COLO829 (cell line): ENCODE data around the gene ATP11C.
"Not testable (repeated sequence)": the region's sequence is repeated elsewhere in the genome, so short reads cannot be mapped to it uniquely, and the experiment has no call there.

Source experiments
- DNase-seq: peaks from one replicate; pipeline ENCODE4 v3.0.0; 2012; ENCODE audit warnings: low spot score

Gene ATP11C

DNA sequence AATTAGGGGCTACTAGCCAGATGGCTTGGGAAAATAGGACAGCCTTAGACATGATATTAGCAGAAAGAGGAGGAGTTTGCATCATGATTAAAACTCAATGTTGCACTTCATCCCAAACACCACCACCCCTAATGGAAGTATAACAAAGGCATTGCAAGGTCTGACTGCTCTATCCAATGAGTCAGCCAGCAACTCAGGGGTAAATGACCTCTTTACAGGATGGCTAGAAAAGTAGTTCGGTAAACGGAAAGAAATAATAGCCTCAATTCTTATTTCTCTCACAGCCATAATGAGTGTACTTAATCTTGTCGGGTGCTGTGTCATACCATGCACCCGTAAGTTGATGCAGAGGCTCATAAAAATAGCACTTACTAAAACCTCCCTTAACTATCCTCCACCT, 76.0 kb downstream of the ATP11C start:
- DNase-seq = not testable (repeated sequence)

DNA sequence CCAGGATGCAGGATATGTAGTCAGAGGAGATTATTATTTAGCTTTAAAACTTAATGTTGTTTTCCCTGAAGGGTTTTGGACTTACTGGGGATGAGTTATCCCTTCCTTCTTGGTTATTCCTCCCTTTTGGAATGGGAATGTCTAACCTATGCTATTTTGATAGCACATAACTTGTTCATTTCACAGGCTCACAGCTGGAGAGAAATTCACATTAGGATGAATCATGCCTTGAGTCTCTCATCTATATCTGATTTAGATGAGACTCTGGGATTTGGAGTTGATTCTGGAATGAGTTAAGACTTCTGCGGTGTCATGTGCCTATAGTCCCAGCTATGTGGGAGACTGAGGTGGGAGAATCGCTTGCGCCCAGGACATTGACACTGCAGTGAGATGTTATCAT, 81.1 kb downstream of the ATP11C start:
- no peak for DNase-seq

DNA sequence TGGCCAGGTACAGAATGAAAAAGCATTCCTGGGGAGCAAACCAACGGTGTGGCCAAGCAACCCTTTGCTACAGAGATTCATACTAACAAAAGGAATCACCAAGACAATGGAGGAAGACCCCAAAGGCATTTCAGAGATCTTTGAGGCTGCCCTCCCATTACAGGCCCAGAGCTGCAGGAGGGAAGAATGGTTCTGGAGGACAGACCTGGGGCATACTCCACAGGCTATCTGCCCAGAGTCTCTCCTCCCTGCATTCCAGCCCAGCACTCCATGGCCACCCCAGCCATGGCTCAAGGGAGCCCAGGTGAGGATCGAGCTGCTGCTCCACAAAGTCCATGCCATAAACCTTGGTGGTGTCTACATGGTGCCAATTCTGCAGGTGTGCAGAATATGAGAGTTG, 81.9 kb downstream of the ATP11C start:
- DNase-seq = no peak

DNA sequence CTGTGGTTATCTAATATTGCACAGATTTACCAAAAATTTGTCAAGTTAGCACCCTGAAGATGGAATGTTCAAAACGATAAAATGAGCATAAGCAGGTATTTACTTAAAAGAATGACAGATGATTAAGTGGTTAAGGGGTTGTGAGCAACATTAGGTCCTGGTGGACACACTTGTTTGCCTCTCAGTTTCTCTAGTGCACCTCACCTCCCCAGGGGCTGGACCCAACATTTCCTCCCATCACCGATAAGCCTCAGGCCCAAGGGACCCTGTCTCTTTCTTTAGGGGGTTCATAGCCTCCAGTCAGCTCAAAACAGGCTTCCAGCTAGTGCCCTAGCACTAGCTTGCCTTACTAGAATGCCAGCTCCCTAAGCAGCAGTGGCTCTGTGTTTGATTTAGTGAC, 88.0 kb downstream of the ATP11C start:
- DNase-seq = no peak

DNA sequence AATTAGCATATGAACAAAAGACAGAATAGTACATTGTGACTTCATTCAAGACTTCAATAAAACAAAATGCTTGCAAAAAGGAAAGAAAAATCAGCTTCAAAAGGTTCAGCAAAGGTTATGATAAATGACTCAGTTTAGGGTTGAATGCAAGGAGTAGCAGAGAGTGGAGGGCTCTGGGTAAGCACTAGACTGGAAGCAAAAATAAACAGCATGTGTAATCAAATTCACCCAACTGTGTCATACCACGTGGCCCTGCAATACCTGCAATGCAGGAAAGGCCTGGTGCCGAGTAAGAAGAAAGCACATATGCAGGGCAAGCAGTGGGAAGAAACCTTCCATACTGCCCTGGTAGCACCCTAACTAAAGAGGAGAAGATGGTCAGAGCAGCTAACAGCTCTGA, 88.7 kb downstream of the ATP11C start:
- no peak for DNase-seq

DNA sequence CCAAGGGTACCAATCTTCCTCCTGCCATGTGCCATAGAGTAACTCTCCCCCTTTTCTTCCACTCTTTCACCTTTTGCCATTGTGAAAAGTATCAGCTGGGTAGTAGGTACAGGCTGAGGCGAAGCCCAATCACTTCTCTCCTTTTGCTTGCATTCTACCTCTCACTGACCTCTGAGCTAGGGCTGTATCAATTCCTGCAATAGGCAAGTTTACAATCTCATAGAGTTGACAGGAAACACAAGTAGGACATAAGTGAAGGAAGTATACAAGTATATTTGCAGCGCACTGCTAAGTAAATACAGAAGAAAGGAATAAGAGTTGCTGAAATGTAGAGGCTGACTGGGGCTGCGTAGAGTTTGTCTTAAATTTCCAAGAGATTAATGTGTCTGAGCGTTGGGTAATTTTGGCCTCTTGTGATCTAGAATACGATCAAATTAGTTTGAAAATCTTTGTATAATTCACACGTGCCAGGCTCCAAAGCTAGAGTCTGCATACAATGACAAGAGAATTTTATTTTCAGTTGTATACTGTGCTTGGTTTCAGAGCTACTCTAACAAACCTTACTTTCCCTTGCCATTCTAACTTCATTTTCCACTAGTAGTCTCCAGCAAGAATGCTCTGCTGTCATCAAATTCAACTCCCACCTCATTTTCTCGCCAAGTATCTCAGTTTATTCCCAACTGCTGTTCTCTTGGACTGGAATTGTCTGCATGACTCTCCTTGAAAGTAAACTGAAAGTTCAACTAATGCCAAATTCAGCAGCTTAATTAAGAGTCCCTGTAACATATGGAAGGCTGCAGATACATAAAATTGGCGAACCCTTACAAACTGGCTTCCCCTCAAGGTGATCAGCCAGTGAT, 90.3 kb downstream of the ATP11C start:
- DNase-seq = no peak

DNA sequence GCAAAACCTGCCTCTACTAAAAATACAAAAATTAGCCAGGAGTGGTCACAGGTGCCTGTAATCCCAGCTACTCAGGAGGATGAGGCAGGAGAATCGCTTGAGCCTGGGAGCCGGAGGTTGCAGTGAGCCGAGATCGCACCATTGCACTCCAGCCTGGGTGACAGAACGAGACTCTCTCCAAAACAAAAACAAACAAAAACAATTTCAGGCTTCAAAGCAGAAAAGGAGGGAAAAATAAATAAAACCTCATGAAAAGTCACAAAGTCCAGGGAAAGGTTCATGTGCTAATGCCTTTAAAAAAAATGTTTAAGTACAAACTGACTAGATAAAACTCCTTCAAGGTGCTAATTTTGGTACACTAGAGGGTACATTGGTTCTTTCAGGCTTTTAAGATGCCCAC, 96.5 kb downstream of the ATP11C start:
- not testable (repeated sequence) for DNase-seq

DNA sequence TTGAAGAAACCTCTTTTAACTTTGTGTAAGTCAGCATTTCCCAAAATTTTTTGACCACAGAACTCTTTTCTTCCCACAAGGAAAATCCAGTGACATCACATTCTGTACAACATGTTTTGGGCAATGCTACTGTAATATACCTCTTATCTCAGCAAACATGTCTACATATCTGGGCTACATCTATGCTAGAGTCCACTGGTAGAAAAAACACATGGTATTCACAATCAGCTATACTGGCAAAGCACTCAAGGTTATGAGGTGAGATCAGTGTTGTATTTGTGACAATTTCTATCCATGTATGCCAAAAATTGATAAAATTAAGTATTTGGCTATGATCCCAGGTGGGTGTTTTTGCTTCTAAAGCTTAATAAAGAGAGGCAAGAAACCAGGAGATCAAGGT, 98.0 kb downstream of the ATP11C start:
- DNase-seq = no peak

DNA sequence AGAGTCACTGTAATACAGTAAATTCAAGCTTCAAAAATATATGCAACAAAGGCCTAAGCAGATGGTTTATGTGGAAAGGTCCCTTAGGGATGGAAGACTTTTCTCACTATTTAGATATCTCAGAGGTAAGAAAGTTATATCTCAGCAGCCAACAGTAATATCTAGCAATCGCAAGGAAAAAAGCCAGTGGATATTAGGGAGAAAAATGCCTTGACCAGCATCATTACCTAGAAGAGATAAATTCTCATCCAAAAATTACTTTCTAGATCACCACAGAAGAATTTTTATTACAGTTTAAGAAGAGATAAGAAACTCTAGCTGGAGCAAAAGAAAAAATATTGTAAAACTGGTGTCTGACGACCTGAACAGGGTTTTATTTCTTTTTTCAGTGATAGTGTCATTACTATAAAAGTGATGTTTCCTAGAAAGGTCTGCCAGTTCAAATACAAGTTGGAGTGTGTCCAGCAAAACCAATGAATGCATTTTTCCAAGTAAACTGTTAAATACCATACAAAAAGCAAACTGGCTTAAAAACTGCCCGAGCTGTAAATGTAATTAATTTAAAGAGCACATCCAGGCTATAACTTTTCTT, 100.0 kb downstream of the ATP11C start:
- DNase-seq = no peak

DNA sequence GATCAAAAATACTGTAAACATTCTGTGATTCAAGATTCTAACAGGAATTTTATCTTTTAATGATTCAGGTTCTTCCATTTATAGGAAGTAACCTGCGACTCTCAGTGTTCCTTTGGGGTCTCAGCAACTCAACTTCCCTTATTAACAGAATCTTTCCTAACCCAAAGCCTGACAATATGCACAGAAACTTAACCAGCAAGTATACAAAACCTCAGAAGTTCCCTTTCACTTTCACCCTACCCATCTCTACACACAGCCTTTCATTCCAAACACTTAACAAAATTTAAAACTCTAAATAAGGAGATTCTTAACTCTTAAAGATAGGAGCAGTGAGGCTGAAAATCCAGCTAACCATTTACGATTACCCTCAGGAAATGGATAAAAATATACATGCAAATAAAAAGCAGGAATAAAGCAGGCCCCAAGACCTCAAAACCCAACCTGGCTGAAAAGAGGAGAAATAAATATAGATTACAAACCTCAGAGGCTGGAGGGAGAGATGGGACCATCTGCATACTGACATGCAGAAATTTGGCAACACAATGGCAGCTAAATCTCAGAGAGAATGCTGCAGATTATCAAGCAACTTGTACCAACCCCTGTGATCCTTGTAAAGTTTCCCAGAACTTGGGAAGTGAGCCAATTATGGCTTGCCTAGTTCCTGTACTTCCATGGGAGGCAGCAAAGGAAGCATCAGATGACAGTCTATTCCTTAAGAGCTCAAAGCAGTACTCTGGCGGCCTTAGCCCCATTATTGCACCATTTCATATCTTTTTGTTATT, 101.0 kb downstream of the ATP11C start:
- peak; percentile 49 for DNase-seq

DNA sequence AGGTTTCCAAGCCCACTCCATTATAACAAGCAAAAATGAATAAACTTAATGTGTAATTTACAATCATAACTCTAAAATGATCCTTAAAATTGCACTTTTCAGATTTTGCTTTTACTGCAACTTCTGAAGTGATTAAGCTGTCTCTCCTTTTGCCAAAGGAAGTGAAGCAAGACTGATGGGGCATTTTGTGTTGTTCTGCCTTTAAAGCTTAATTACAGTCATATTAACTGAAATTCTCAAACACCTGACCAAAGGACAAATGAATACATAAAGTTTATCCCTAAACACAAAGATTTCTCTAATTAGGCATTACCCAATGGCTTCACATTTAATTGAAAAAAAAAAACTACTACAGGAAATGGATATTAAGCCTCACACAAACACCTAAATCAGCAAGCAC, 101.8 kb downstream of the ATP11C start:
- DNase-seq = no peak

DNA sequence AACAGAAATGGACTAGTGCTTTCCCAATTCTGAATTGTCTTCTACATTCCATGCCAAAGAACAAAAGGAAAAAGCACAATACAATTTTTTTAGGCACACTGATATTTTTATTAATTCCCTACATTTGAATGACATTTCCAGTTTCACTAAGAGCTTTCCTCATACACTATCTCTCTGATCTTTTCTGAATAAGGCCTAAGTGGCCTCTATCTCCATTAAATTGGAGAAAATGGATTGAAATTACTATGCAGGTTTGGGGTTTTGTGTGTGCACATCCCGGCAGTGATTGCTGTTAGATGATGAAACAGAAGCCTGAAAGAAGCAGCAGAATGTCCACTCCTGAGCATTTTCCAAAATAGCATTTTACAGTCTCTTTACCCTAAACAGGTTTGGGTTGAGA, 104.0 kb downstream of the ATP11C start:
- DNase-seq = no peak

DNA sequence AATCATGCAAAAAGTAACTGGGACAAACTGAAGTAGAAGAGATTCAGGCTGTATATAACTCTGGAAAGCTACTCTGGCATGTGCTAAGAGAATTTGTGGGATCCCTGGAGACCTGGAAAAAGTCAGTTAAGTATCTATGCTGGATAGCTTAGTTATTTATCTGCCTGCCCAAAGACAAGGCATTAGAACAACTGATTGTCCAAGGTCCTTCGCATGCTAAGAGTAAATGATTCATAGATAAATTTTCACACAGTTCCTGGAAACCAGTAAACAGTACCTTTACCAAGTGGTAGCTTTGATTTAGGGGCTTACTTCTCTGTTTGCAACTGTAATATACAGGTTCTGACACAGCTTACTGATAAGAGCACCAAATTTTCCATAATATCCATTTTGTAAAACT, 104.8 kb downstream of the ATP11C start:
- no peak for DNase-seq

DNA sequence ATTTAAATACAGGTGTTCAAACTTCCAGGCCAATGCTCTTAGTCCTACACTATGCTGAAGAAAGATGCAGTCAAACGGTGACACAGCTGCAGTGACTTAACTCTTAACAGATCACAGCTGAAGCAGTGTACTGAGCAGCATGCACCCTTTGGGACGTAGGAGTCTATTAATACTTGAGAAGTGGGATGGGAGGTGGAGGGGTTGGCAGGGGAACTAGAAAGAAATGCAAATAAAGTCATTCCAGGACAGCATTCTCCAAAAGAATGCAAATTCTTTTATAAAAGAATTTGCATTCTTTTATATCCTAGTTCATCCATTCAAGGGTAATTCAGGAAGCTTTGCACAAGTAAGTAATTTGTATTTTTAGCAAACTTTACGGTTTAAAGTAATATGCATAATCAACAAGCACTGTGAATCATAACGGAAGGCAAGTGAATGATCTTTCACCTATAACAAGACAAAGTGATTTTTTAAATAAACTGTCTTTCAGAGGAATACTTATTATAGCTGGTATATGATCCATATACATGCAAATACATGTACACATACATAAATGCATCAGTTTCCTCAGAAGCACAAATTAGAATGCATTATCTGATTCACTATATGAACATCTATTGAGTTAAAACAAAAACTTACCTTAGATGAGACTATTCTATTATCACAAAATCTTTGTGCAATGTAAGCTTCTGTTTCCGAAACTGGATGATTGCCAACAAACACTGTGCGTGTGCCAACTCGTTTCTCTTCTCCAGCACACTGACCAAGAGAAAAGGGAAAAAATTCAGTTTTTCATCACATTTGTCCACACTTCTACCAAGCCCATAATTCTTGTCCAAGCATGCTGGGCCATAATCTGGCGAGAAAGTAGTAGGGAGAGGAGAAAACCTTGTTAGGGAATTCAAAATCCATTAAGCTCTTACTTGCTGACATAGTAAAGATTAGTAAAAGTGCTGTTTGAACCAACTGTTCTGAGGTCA, 106.5 kb downstream of the ATP11C start:
- no peak for DNase-seq

DNA sequence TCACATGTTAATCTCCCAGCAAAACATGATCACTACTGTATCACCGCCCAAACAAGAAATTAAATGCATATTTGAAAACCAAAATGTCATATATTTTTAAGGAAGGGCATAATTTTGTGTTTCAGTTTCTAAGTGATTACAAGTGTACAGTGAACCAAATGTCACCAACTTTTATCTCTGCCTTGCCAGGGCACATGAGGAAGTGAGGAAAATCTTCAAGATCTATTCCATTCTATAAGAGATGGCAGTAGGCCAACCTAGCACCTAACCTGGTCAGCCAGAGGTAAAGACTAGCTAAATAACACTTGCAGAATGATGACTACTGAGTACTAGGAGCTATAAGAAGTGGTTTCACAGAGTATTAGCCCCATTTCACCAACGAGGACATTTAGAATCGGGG, 107.2 kb downstream of the ATP11C start:
- DNase-seq = no peak

DNA sequence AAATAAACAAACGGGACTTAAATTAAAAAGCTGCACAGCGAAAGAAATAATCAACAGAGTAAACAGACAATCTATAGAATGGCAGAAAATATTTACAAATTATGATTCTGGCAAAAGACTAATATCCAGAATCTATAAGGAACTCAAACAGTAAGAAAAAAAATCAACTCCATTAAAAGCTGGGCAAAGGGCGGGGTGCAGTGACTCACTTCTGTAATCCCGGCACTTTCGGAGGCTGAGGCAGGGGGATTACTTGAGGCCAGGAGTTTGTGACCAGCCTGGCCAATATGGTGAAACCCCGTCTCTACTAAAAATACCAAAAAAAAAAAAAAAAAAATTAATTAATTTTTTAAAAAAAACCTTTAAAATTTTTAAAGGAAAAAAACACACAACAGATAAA, 109.0 kb downstream of the ATP11C start:
- no peak for DNase-seq

DNA sequence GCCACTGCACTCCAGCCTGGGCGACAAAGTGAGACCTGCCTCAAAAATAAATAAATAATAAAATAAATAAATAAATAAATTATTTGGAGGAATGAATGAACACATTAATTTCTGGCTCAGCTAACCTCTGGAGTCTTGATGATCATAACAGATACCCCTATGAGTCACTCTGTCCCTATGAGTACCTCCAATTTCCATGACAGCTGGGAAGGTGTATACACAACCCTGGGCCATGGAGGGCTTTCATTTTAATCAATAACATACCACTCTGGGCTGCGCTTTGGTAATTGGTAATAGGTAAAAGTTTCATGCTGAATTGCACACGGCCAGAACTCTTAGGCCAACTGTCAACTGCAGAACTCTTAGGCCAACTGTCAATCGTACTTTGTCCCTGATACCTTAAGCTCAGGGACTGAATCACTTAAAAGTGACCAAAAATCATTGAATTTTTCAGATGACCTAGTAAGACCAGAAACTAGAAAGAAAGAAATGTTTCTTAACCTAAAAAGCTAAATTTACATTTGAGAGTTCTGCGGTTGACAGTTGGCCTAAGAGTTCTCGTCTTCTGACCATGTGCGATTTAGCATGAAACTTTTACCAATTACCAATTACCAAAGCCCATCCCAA, 112.4 kb downstream of the ATP11C start:
- no peak for DNase-seq

DNA sequence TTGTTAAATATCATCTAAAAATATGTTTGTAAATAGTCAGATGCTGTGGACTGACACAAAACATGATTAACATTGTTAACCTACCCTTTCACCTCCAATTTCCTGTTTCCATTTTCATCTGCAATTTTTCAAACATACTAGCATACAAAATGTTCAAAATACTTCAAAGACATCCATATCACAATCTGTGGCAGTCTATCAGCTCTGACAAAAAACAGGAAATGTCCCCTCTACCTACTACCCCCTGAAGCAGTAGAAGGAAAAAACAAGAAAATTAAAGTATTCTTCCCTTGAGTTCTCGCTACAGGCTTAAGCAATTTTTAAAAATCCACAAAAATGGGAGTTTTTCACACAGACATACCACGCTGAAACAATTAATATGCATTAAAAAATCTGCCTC, 116.6 kb downstream of the ATP11C start:
- DNase-seq = no peak

DNA sequence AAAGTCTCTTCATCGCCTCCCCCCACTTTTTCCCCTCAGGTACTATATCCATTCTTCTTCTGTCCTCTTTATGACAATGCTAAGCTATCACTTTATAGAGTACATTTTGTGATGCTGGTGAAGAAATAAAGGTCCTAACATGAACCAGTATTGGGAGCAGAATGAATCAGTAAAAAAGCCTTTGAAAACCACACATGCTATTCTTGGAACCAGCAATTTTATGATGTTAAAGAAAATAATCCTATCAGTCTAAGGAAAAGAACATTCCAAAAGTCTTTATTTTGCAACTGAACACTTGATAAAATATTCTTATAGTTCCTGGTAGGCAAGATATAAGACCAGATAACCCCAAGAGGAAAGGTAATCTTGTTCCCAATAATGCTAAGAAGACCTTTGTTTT, 117.1 kb downstream of the ATP11C start:
- no peak for DNase-seq

DNA sequence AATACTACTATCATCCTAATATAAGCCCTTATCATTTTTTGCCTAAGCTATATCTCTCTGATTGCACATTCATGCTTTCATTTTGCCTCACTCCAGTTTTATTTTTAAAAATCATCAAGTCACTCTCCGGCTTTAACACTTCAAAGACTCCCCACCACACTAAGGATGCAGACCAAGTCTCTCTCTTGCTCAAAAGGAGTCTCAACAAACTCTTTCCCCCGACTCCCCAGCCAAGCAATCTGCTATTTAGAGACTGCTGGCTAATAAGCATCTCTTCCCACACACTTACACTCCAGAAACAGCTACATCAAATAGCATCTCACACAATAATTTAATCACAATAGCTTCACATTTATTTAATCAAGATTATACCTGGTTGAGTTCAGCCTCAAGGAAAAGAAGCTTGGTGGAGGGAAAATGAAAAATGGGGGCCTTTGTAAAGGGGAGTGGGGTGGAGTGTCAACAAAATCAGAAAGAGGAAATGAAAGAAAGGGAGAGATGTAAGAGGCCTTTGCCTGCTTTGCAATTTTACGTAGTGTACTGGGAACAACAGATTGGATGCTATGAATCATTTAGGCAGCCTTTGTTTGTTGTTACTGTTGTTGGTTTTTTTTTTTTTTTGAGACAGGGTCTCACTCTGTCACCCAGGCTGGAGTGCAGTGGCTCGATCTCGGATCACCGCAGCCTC, 120.8 kb downstream of the ATP11C start:
- DNase-seq = no peak

DNA sequence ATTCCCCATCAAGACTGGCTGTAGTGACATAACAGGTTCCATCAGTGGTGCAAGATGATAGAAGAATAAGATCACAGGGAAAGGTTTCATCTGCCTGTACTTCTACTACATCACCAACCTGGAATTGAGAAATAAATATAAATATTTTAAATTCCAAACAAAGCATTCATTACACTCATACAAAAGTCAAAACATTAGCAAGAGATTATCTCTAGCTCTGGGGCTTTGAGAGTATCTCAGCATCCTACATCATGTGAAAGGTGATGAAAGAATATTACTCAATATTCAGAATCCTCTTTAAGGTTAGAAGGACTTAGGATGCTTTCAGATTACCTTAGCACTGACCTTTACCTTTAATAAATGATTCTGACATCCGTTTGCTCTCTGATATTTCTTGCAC, 128.4 kb downstream of the ATP11C start:
- DNase-seq = no peak
